Measurements from ENCODE around the gene TPGS2.
"Not testable (repeated sequence)": the region's sequence is repeated elsewhere in the genome, so short reads cannot be mapped to it uniquely, and the experiment has no call there.

TPGS2 gene

DNA sequence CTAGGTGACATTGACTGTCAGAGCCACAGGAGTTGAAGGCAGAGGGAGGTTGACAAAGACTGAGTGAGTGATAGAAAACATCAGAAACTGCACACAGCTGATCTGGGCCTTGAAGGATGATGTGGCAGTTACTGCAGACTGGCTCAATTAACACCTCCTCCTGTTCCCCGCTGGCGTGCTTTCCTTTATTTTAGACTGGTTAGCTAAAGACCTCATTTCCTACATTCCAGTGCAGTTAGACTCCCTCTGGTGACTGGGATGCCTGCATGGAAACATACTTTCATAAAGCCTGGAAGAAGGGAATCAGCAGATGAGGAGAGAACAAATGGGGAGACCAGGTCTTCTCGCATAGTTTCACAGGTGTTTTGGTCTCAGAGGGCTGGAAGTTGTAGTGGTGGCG is 7.1 kb downstream of the TPGS2 start:
- no peak for DNase-seq (ENCODE audit: low read depth)

DNA sequence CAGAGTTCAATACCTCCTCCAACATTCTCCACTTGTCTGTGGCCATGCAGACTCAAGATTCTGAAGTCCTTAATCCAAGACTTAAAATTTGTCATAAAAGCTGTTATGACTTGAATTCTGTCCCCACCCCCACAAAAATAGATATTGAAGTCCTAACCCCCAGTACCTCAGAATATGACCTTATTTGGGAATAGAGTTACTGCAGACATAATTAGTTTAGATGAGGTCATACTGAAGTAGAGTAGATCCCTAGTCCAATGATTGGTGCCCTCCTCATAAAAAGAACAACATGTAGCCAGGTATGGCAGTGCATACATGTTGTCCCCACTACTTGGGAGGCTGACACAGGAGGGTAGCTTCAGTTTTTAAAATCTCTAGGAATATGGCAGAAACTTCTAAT is 9.2 kb downstream of the TPGS2 start:
- no peak for DNase-seq (ENCODE audit: low read depth)

DNA sequence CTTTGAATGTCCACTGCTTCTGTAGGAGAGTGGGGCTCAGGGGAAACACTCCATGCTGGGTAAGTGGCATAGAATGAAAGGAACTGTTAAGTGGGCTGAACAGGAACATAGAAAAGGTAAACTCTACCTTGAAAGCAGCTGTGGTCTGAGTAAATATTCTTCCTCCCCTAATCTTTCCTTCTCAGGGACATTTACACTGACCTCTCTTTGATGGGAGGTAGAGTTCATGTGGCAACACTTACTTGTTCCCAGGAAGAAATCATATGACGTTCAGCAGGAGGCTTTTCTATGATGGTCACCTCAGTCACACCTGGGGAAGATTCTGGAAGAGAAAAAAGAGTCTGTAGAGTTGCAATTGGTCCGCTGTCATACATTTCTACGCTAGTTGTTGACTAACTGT is 10.2 kb downstream of the TPGS2 start:
- DNase-seq (ENCODE audit: low read depth) = no peak

DNA sequence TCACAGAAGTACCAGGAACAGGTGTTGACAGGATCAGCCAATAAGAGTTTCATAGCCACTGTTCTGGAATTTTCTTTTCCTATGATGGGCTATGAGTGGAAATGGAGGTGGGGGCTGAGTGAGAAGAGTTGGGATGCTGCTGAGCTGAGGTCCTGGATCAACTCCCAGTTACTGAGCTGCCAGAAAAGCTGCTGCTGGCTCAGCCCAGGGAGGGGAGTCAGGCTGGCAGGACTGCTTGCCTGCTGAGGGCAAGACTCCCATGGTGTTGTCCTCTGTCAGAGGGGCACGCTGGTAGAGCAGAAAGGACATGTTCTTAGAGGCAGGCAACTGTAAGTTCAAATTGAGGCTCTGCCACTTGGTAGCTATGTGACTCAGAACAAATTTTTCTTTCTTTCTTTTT is 11.8 kb downstream of the TPGS2 start:
- no peak for DNase-seq (ENCODE audit: low read depth)

DNA sequence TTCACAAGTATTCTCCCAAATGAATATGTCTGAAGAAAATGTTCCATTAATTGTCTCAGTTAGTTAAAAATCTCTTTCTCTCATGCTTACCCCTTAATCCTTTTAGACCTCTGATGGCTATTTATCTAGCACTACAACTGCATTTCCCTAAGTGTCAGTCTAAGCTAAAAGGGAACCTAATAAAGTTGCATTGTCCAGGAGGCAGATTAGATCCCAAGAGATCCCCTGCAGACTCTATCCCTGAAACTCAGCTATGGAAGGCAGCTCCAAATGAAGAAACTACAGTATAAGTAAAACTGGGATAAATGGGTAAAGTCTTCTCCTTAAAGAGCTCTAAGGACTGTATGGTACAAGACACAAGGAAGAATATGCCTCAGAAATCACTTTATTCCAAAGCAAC is 12.7 kb downstream of the TPGS2 start:
- not testable (repeated sequence) for DNase-seq (ENCODE audit: low read depth)

DNA sequence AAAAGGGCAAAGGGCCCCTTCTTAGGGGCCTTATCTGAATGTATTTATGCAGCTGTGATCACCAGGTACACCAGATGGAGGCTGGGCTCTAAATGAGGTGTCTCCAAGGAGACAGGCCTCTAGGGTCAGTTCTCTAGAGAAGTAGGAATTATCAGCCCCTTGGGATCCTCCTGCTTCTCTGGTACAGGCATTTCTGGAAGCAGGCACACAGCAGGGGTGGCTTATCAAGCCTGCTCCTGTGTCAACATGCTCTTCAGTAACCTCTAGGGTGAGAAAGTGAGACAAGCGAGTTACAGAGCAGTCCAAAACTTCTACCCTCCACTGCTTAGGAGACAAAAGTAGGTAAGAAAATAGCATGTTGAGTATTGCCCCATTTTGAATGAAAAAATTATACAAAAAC is 13.8 kb downstream of the TPGS2 start:
- no peak for DNase-seq (ENCODE audit: low read depth)

DNA sequence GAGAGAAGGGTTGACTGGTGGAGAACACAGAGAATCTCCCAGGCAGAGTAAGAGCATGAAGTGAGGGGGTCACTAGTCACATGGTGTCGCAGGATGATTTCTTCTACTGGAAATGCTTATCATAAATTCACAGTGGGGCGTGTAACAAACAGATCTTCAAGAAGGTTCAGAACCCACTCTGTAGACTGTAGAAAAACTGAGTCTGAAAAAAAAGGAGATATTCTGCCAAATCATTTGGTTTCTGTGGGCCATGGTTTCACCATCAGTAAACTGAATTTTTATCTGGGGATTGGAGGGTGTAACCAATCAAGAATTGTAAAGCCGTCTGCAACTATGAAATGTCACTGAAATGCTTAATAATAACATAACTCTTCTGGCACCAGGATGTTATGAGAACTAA is 15.0 kb downstream of the TPGS2 start:
- DNase-seq (ENCODE audit: low read depth) = no peak

DNA sequence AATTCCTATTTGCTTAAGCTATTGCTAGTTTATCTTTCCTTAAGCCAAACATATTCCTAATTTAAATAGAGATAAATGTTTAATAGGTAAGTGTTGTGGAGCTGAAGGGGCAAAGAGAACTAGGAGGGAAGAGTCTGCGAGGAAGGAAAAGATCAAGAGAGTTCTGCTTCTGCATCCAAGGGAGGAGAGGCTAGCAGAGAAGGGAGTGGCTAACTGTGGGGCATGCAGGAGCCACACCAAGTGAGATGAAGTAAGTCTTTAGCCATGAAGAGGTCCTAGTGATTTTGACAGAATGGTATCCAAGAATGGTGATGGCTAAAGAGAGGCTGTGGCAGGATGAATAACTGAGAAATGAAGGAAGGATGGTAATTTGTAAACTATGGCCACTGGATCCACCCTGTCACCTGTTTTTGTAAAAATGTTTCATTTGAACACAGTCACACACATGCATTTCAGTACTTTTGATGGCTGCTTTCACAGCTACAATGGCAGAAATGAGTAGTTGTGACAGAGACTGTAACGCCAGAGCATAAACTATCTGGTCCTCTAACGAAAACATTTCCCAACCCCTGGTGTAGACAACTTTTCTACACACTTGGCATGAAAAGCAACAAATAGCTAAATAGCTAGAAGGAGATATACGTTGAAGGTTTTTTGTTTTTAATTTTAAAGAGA is 15.6 kb downstream of the TPGS2 start:
- DNase-seq (ENCODE audit: low read depth) = no peak

DNA sequence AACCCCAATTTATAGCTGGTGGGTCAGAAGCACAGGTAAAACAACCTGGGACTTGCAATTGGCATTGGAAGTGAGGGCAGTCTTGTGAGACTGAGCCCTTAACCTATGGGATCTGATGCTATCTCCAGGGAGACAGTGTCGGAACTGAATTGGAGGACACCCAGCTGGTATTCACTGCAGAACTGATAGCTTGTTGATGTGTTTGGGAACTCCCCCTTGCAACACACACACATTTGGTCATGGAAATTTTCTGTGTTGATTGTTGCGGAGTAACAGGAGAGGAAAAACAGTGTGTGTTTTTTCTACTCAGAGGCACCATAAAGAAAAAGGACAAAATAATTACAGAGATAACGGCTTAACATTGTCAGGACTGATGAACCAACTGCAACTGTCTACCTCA is 16.1 kb downstream of the TPGS2 start:
- DNase-seq (ENCODE audit: low read depth) = no peak

DNA sequence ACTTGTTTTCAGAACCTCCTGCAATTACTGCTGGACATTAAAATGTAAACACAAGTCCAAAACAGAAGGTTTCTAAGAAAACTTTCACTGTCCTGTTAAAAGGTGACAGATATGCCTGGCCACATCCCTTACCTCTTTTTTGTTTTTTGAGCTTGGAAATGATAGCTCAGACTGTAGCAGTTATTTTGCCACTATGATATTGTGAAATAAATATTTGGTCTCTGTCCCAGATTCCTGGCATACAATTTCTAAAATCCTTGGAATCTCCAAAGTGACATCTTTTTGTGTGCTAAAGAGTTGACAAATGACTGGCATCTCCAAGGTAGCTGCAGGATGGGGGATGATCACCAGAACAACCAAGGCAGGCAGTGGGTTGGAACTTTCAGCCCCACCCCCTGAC is 16.8 kb downstream of the TPGS2 start:
- DNase-seq (ENCODE audit: low read depth) = no peak

DNA sequence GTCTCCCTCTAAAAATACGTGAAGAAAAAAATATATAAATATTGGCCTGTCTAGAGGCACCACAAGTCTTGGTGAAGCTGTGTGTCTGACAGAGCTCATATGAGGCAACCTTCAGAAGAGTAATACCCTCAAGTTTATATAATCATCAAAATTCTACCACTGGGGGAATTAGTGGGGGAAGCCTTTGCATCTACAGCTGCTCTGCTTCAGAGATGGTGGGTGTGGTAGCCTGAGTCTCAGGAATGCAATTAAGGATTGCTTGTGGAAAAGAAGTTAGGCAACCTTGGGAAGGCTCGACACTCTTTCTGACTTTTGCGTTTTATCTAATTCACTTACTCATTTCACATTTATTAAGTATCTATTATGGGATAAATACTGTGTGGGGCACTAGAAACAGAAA is 17.4 kb downstream of the TPGS2 start:
- DNase-seq (ENCODE audit: low read depth) = no peak

DNA sequence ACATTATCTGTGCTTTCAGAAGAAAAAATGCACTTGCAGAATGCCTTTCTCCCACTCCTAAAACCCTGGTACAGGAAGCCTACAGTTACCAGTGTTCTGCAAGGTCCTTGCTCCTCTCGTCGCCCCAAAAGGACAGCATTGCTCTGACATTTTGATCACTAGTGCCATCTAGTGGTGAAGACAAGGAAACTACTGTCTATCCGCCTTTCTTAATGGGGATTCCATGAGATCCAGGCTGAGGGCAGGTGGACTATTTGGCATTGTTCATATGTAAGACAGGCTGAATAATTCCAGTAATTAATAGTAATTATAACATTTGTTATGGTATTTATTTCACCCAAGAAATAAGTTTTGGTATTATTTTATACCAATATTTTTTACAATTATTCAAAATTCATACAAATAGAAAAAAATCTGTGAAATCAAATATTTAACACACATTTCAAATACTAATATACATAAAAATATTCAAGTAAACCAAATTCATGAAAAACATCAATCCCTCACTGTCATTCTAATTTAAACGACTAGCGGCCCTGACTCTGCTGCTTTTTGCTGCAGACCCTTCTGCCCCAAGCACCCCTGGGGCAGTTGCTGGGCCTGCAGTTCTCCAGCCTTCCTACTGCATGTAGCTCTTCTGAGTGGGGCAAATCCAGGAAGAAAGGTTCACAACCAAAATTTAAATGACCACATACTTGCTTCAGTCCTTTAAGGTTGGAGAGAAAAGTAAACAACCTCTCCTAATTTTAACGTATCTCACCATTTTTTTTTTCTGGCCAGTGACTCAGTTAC is 19.0 kb downstream of the TPGS2 start:
- DNase-seq (ENCODE audit: low read depth) = peak; percentile 14

DNA sequence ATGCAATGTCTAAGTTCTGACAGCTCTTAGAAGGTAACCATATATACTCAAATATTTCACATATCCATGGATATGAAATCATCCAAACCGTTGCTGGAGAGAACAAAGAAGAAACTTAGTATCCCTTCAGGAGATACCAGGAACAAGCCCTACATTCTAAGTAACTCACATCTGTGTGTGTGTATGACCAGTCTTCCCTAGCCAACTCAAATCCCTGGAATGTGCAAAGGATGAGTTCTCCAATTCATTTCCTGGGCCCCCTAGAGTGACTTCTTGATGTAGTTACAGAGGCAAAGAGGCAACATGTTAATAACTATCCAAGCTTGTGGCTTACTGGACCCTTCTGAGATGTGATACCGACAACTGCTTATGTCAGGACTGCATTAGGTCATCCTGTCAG is 20.1 kb downstream of the TPGS2 start:
- peak; percentile 12 for DNase-seq (ENCODE audit: low read depth)

DNA sequence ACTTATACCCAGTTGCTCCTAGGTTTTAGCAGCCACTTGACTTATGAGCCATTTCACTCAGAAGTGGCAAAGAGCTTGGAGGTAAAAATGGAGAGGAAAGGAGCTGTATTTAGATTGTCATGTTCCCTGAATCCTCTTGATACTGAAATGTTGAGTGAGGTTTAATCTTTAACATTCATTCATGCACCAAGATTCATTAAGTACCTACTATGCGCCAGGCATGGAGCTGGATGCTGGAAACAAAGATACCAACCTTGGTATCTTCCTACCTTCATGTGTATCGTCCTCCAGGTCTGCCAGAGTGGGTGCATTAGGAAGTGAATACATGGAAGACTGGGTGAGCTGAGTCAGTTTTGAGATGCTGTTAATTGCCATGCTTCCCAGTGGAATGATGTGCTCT is 23.7 kb downstream of the TPGS2 start:
- no peak for DNase-seq (ENCODE audit: low read depth)

DNA sequence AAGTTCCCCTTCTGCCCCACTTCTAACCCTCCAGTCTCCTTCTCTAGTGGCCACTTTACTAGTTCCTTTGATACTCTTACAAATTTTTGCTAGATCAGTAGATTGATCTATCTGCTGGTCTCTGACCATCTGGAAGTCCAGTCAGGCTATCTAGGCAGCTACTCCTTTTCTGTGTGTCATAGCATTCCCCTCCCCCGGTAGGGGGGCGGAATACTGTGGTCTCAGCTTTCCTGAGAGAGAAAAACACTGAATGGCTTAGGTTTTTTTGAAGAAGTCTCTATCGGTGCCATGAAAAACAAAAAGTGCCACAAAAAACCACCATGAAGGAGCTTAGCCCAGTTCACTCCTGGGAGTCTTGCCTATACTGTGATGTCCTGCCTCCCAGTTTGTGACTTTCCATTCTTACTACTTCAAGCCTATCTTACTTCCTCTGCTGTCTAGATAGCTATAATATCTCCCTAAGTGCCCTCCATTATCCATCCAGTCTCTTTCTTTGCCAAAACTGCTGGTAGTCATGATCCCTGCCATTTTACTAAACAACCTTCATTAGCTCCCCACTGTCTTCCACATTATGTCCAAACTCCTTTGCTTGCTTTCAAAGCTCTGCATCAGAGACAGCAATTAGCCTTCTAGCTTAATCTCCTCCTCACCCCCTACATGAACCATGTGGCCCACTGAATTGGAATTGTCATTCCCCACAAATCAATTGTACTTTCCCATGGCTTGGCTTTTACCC is 29.9 kb downstream of the TPGS2 start:
- no peak for DNase-seq (ENCODE audit: low read depth)

DNA sequence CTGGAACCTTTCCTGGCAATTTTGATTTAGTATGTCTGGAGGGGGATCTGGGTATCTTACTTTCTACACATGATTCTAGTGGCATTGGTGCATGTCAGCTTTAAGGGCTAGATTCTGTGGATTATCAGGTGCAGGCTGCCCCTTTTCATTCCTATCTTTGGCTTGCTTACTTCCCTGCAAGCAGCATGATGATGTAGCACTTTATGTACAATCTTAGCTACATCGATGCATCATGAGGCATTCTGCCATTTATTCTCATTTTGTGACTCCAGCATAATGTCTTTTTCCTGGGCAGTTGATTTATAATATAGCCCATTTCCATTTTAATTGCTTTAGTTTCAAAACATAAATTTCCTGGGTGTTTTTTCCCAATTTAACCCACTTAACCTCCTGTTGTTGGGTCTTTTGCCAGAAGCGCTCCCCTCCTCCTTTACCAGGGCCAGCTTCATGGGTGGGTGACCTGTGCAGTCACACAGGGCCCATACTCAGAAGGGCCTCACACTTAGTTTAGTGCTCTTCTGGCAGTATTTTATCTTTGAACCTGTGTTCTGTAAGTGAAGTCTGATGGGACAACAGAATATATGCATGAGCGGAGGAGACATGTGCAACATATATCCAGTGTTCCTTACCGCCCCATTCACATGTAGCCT is 36.0 kb downstream of the TPGS2 start:
- DNase-seq (ENCODE audit: low read depth) = no peak

DNA sequence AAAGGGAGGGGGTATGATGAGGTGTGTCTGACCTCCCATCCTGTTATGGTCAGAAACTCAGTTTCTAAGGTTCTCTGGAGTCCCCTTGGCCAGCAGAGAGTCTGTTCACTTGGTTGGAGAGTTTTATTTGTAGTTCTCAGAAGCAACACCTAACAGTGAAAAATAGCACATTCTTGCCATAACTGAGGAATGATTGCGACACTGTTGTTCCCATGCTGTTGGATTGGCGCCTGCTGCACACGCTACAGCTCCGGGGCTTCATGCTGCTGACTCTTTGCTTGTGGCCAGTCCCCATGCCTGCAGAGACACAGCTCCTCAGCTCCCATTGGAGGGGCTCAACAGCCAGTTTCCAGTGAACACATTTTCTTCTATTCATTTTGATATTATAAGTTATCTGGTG is 42.1 kb downstream of the TPGS2 start:
- DNase-seq (ENCODE audit: low read depth) = peak; percentile 9

DNA sequence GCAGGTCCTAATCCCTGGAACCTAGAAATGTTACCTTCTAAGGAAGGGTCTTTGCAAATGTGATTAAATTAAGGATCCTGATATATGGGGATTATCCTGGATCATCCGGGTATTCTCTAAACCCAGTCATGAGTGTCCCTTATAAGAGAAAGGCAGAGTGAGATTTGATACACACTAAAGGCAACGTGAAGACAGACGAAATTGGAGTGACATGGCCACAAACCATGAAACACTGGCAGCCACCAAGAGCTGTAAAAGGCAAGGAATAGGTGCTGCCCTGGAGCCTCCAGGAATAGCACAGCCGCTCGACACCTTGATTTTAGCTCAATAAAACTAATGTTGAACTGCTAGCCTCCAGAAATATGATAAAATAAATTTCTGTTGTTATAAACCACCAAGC is 45.0 kb downstream of the TPGS2 start:
- no peak for DNase-seq (ENCODE audit: low read depth)

DNA sequence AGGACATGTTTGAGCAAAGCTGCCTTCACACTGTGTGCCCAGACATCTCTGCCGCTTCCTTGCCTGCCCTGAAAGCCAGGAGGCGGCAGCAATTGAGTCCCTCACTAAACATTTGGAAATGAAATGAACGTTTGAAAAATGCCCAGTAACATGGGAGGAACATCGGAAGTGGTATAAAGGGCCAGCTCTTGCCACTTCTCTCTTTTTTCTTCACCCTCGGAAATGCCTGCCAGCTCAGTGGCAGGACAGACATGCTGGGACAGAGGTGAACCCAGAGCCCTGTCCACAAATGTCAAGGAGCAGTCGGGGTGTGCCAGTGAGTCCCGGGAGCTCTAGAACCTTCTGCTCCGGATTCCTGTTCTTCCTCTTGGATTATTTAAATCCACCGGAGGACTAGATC is 46.1 kb downstream of the TPGS2 start:
- DNase-seq (ENCODE audit: low read depth) = no peak

DNA sequence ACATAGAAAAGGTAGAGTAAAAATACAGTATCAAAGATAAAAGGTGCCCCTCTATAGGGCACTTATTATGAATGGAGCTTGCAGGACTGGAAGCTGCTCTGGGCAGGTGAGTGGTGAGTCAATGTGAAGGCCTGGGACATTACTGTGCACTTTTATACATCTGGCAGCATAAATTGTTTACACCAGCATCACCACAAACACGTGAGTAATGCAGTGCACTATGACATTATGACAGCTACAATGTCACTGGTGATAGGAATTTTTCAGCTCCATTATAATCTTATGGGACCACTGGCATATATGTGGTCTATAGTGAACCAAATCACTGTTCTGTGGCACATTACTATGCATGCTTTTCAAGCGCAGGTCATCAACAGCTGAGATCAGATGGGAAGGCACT is 48.1 kb downstream of the TPGS2 start:
- no peak for DNase-seq (ENCODE audit: low read depth)

DNA sequence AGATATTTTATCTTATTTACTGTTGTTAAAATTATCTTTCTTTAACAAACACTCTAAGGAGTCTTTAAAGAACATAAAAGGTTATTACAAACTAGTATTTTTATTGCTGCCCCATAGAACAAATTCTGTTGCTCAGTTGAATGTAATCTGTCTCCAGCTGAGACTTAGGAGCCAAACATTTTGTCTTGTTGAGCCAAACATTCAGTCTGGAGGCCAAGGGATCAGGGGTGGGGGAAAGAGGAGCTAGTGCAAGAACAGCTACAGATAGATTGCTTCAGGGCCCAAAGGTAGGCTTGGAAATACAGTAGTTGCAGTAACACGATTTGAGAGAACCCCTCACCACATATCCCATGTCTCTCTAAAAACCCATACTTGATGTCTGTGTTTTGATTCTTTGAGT is 51.2 kb downstream of the TPGS2 start:
- no peak for DNase-seq (ENCODE audit: low read depth)

DNA sequence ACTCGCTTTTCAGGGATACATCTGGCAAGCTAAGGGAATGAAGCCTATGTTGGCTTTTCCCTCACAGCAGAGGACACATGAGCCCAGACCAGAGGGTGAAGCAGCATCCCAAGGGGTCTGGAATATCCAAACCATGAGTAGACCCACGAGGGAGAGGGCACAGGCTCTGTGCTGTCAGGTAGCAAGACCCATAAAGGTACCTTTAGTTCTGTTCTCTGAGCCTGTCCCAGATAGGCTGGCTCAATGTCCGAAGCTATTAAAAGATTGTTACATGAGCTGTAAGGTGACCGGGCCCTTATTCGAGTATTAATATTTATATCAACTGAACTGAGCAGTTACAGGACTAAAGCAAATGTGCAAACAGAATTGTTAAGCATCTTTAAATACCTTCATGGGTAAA is 52.2 kb downstream of the TPGS2 start:
- no peak for DNase-seq (ENCODE audit: low read depth)

DNA sequence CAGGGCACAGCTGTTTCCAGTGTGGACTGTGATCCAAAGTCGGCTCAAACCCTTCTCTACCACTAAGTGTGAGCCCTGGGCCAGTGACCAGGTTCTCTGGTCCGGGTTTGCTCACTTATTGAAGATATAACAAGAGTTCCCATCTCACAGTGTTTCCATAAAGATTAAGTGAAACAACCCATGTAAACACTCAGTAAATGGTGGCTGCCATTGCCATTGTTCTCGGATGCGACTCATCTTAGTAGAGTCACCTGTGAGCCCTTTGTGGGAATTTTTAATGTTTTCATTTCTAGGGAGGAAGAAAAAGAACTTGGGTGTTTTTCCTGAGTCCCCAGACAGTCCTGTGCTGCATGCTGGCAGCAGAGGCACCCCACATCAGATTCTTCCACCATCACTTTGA is 53.4 kb downstream of the TPGS2 start:
- DNase-seq (ENCODE audit: low read depth) = no peak
